HepG2 (cell line): Measurements from ENCODE around the gene CFAP61. TPM values are rescaled to one million over a fixed set of nuclear protein-coding genes. Genes with fewer than 3 reads are reported as not detected.

Experiments
- ARHGAP35 ChIP-seq: sonication (generic); formaldehyde crosslinking; IDR thresholded peaks from 2 replicates; pipeline ENCODE4 v1.9.0; 2022; ENCODE audit warnings: mild to moderate bottlenecking, inconsistent platforms, moderate library complexity, missing genetic modification reagents, borderline replicate concordance
- ATF2 ChIP-seq: sonication (generic); formaldehyde crosslinking; IDR thresholded peaks from 2 replicates; pipeline ENCODE4 v1.4.0; 2020; ENCODE audit warnings: missing genetic modification reagents
- DMTF1 ChIP-seq: sonication (generic); formaldehyde crosslinking; IDR thresholded peaks from 2 replicates; pipeline ENCODE4 v1.4.0; 2020; ENCODE audit warnings: mild to moderate bottlenecking, missing genetic modification reagents
- ELK4 ChIP-seq: sonication (generic); formaldehyde crosslinking; IDR thresholded peaks from 2 replicates; pipeline ENCODE4 v1.9.0; 2021; ENCODE audit warnings: missing genetic modification reagents, borderline replicate concordance
- EZH2 ChIP-seq: conservative IDR thresholded peaks from 2 replicates; pipeline ENCODE4 v1.6.1; 2012; ENCODE audit warnings: mild to moderate bottlenecking, low read depth, low read length, moderate library complexity
- FOXP1 ChIP-seq, 2 experiments: fragments of 450-650 bp in 1 of 2; IDR thresholded peaks; 2 replicates each; pipeline ENCODE4 v1.6.1; 2017 to 2018; ENCODE audit warnings: antibody characterized with exemption in 1 of 2
- GLI4 ChIP-seq: sonication (generic); formaldehyde crosslinking; IDR thresholded peaks from 2 replicates; pipeline ENCODE4 v1.5.1; 2020; ENCODE audit warnings: missing genetic modification reagents, mild to moderate bottlenecking, moderate library complexity, borderline replicate concordance
- MTF2 ChIP-seq: sonication (generic); formaldehyde crosslinking; IDR thresholded peaks from 2 replicates; pipeline ENCODE4 v1.5.0; 2020; ENCODE audit warnings: missing genetic modification reagents, borderline replicate concordance
- NFKB2 ChIP-seq: sonication (generic); formaldehyde crosslinking; IDR thresholded peaks from 2 replicates; pipeline ENCODE4 v1.4.0; 2020; ENCODE audit warnings: missing genetic modification reagents, borderline replicate concordance
- NR2F6 ChIP-seq, 2 experiments: IDR thresholded peaks; 2 replicates each; pipeline ENCODE4 v1.6.1; 2016; ENCODE audit warnings: antibody characterized with exemption in 1 of 2, mild to moderate bottlenecking in 1 of 2
- REXO4 ChIP-seq: sonication (generic); formaldehyde crosslinking; IDR thresholded peaks from 2 replicates; pipeline ENCODE4 v1.8.0; 2022; ENCODE audit warnings: missing genetic modification reagents, mild to moderate bottlenecking, borderline replicate concordance
- RFX3 ChIP-seq: IDR thresholded peaks from 2 replicates; pipeline ENCODE4 v1.6.1; 2016; ENCODE audit warnings: missing biosample characterization, missing genetic modification reagents
- RXRB ChIP-seq: IDR thresholded peaks from 2 replicates; pipeline ENCODE4 v1.6.1; 2016; ENCODE audit warnings: borderline replicate concordance, missing genetic modification reagents, missing compliant biosample characterization
- SKI ChIP-seq: fragments of 450-650 bp; IDR thresholded peaks from one replicate; pipeline ENCODE4 v1.6.1; 2018; ENCODE audit warnings: mild to moderate bottlenecking; ENCODE audit not compliant: partially characterized antibody
- SP4 ChIP-seq: sonication (generic); formaldehyde crosslinking; IDR thresholded peaks from 2 replicates; pipeline ENCODE4 v1.8.1; 2023; ENCODE audit warnings: mild to moderate bottlenecking, missing genetic modification reagents
- TCF12 ChIP-seq, 2 experiments: fragments of 450-650 bp in 1 of 2; sonication (generic) in 1 of 2; formaldehyde crosslinking in 1 of 2; IDR thresholded peaks; 2 replicates each; pipeline versions ENCODE4 v1.6.1 to v1.8.0; 2017 to 2022; ENCODE audit warnings: antibody characterized with exemption in 1 of 2, mild to moderate bottlenecking in 1 of 2, missing genetic modification reagents in 1 of 2, moderate library complexity in 1 of 2
- TFAP4 ChIP-seq: sonication (generic); IDR thresholded peaks from 2 replicates; pipeline ENCODE4 v1.6.1; 2016; ENCODE audit warnings: low read depth, borderline replicate concordance
- ZFP36L2 ChIP-seq: sonication (generic); formaldehyde crosslinking; IDR thresholded peaks from 2 replicates; pipeline ENCODE4 v1.4.0; 2020; ENCODE audit warnings: missing genetic modification reagents
- ZFP37 ChIP-seq: sonication (generic); formaldehyde crosslinking; IDR thresholded peaks from 2 replicates; pipeline ENCODE4 v1.4.0; 2020; ENCODE audit warnings: missing genetic modification reagents, borderline replicate concordance
- ZNF317 ChIP-seq: sonication (generic); formaldehyde crosslinking; IDR thresholded peaks from 2 replicates; pipeline ENCODE4 v1.5.0; 2020; ENCODE audit warnings: mild to moderate bottlenecking, missing genetic modification reagents
- ZNF580 ChIP-seq: IDR thresholded peaks from 2 replicates; pipeline ENCODE4 v1.6.1; 2016; ENCODE audit warnings: low read depth, borderline replicate concordance
- ZNF703 ChIP-seq: sonication (generic); formaldehyde crosslinking; IDR thresholded peaks from 2 replicates; pipeline ENCODE4 v1.5.1; 2020; ENCODE audit warnings: missing genetic modification reagents, mild to moderate bottlenecking, moderate library complexity, borderline replicate concordance
- ZNF724P ChIP-seq: sonication (generic); formaldehyde crosslinking; IDR thresholded peaks from 2 replicates; pipeline ENCODE4 v1.8.0; 2022; ENCODE audit warnings: missing genetic modification reagents, borderline replicate concordance
- polyA plus RNA-seq, 8 experiments: library from polyadenylated mRNA; depleted of rRNA in 3 of 8; stranded (reverse) in 7 of 8; unstranded in 1 of 8; fragments of >200 nt; fragmentation: Illumina TruSeq in 4 of 8; extraction: Trizol in 4 of 8; gene quantifications; 2 replicates each; pipeline versions ENCODE4 v1.2.1 to v1.2.3, GENCODE V29; 2011 to 2016; ENCODE audit warnings: low read depth in 4 of 8, missing spikeins in 1 of 8, mixed read lengths in 1 of 8; ENCODE audit not compliant: insufficient read depth in 1 of 8
- total RNA-seq, 5 experiments: library from RNA; depleted of rRNA; stranded (reverse); fragments of >200 nt; fragmentation: Illumina TruSeq; extraction: Trizol; gene quantifications; 2 replicates each; pipeline ENCODE4 v1.2.3, GENCODE V29; 2016; ENCODE audit warnings: low read depth in 1 of 5

CFAP61 gene
- total and polyA plus RNA-seq, 2 of the 13 experiments (the other 11 are each of a cell fraction or from before 2014, with no cell fraction given): 0.27 TPM; not detected in 1

GRCh38 chr20:20297181-20297580 lies 244.8 kb downstream of the CFAP61 start (continued):
- TF ChIP-seq DMTF1 (CRISPR knock-in tag): no peak
- TF ChIP-seq ZNF317: no peak
- no peak for TF ChIP-seq SP4 (CRISPR knock-in tag)
- TF ChIP-seq ZNF724P (CRISPR knock-in tag): 0 out of 2 replicates have a peak, but pooled peaks have one; percentile 43
- TF ChIP-seq EZH2: no peak
- TF ChIP-seq TCF12 (IDR thresholded peaks at IDR 0.05): no peak
- TF ChIP-seq TCF12 (CRISPR knock-in tag; IDR thresholded peaks at IDR 0.05): 0 out of 2 replicates have a peak, but pooled peaks have one; percentile 29
- TF ChIP-seq ATF2 (CRISPR knock-in tag): no peak
- TF ChIP-seq ELK4 (CRISPR knock-in tag): no peak
- no peak for TF ChIP-seq NFKB2
- TF ChIP-seq ARHGAP35 (CRISPR knock-in tag): no peak
- TF ChIP-seq FOXP1 (IDR thresholded peaks at IDR 0.05): no peak
- TF ChIP-seq FOXP1 (CRISPR knock-in tag; IDR thresholded peaks at IDR 0.05): 0 out of 2 replicates have a peak, but pooled peaks have one; percentile 24
- no peak for TF ChIP-seq REXO4 (CRISPR knock-in tag)
- peak; percentile 46; the same call in 1 of the 2 replicates for TF ChIP-seq NR2F6 (IDR thresholded peaks at IDR 0.05)
- no peak for TF ChIP-seq NR2F6 (CRISPR knock-in tag; IDR thresholded peaks at IDR 0.05)
- no peak for TF ChIP-seq RFX3
- no peak for TF ChIP-seq GLI4 (CRISPR knock-in tag)
- TF ChIP-seq RXRB: no peak
- no peak for TF ChIP-seq ZNF703 (CRISPR knock-in tag)
- no peak for TF ChIP-seq TFAP4
- no peak for TF ChIP-seq ZFP37 (CRISPR knock-in tag)
- no peak for TF ChIP-seq ZNF580 (CRISPR knock-in tag)
- no peak for TF ChIP-seq MTF2 (CRISPR knock-in tag)
- TF ChIP-seq ZFP36L2 (CRISPR knock-in tag): no peak
- TF ChIP-seq SKI: peak; percentile 28
